Stimulated activated CD8-positive, alpha-beta memory T cell treated with anti-CD3 and anti-CD28 coated beads, Interleukin-4, amount 100 ng/mL, for 24 hours (primary cell): ENCODE results near the gene TBRG1.
"Not testable (repeated sequence)": the region's sequence is repeated elsewhere in the genome, so short reads cannot be mapped to it uniquely, and the experiment has no call there.

Experiments used
- DNase-seq: peaks from one replicate; pipeline ENCODE4 v3.0.0-alpha.2; 2020; ENCODE audit warnings: low read depth

TBRG1 gene, protein sequence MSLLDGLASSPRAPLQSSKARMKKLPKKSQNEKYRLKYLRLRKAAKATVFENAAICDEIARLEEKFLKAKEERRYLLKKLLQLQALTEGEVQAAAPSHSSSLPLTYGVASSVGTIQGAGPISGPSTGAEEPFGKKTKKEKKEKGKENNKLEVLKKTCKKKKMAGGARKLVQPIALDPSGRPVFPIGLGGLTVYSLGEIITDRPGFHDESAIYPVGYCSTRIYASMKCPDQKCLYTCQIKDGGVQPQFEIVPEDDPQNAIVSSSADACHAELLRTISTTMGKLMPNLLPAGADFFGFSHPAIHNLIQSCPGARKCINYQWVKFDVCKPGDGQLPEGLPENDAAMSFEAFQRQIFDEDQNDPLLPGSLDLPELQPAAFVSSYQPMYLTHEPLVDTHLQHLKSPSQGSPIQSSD

GRCh38 chr11:124622531-124623451, at the start of gene TBRG1:
Gene TBRG1, plus strand, starts transcription at chr11:124622864. Its CDS starts 220 bp downstream, at chr11:124623084.
- peak; percentile 76 for DNase-seq

DNA sequence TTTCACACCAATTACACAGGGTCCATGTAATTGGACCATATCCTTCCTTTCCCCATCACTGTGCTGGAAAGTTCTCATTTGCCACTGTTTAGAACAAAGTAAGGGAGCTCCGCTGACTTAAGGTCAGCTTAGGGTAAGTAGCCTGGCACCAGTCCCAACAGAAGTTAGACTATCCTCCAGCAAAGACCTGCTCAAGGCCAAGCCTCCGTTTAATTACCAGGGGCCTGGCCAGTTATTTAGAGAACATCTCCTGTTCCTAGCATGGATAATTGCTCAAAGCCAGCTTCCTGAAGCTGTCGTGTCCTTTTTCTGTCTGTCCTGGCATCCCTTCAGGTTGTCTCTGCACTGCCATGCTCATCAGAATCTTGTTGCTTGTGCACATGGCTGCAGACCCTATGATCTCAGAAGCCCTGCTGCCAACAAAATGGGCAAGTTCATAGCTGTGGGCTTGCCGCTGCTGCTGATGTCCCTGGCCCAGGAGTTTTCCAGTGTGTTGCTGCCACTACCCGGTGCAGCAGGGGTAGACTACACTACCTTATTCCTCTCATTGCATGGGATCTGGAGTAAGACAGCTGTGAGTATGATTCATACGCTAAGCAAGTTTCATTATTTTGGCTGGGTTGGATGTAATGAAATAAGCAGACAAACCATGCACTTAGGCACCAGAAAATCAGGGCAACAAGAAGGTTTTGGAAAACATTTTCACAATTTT, 44.8 kb upstream of the TBRG1 start:
- no peak for DNase-seq

GRCh38 chr11:124578761-124579160, 43.9 kb upstream of the TBRG1 start:
- no peak for DNase-seq

DNA sequence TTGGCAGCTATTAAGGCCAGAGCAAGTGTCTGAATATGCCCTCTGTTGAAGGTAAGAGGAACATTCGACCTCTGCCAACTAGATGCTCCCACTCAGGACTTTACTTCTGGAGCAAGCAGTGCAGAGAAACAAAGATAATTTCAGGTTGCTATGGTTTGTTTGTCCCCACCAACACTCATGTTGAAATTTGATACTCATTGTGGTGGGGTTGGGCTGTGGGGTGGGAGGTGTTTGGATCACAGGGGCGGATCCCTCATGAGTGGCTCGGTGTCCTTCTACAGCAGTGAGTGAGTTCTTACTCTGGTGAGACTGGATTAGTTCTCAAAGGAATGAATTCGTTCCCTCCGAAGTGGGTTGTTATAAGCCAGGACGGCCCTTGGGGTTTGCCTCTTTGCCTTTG, 40.8 kb upstream of the TBRG1 start:
- DNase-seq: no peak

GRCh38 chr11:124582565-124582964, 40.1 kb upstream of the TBRG1 start:
- no peak for DNase-seq

- no peak for DNase-seq
Observed at GRCh38 chr11:124583781-124584180, 38.9 kb upstream of the TBRG1 start.

- DNase-seq: no peak
Observed at GRCh38 chr11:124584681-124585372, 37.8 kb upstream of the TBRG1 start.

GRCh38 chr11:124586238-124586860, 36.3 kb upstream of the TBRG1 start:
- DNase-seq: peak; percentile 24

DNA sequence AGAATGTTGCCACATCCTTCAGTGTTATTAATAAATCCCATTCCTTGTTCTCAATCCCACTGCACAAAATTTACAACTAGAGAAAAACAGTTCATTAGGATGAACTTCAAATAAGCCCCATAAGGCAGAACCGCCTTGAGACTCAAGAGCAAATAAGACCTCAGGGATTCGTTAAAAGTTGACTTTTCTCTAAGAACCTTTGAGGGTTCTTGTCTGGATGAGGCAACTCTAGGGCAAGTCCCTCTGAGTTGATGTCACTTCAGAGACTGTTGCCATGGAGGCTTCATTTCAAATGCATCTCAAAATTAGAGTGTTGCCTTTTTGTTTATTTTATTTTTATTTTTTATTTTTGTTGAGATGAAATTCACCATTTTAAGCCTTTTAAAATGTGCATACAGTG, 31.2 kb upstream of the TBRG1 start:
- no peak for DNase-seq

- no peak for DNase-seq
Observed at GRCh38 chr11:124592627-124593026, 30.0 kb upstream of the TBRG1 start.

- DNase-seq: no peak
Observed at GRCh38 chr11:124595302-124595701, 27.4 kb upstream of the TBRG1 start.

DNA sequence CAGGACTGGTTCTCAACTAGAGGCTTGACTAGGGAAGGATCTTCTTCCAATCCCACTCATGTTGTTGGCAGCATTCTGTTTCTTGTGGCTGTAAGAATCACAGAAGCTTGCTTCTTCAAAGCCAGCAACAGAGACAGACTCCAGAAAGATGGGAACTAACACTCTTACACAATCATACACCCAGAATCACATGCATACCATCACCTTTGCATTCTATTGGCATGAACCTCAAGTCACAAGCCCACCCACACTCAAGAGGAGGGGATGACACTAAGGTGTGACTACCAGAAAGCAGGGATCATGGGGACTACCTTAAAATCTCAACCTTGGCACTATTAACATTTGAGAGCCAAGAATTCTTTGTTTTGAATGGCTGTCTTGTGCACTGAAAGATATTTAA, 25.0 kb upstream of the TBRG1 start:
- DNase-seq: no peak

DNA sequence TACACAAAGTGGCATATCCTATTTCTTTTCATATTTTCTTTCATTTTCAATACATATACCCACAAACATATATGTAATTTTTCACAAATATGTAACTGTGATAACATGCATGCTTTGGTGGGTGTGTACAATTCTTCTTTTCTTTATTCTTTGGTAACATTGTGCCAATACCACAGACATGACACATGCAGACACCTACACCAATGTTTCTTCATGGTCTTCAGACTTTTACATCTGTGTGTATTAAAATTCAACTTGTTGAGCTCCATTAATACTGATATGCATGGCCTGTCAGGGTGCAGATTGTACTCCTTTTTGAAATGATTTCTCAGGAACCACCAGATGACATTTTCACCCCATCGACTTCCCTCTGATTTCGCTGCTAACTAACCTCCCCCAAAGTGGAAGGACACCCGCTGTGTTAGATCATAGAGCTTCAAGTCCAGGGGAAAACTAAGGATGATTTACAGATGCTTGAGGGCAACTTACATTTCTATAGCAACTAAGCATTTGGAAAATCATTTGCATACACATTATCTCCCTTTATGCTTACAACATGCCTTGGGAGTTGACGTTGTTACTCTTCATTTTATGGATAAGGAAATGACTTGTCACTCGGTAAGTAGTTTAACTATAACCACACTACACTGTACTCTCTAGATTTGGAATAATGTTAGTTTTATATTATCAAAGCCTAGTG, 21.9 kb upstream of the TBRG1 start:
- DNase-seq: no peak

- no peak for DNase-seq
Observed at GRCh38 chr11:124602193-124602592, 20.5 kb upstream of the TBRG1 start.

- DNase-seq: not testable (repeated sequence)
Observed at GRCh38 chr11:124602723-124603122, 19.9 kb upstream of the TBRG1 start.

DNA sequence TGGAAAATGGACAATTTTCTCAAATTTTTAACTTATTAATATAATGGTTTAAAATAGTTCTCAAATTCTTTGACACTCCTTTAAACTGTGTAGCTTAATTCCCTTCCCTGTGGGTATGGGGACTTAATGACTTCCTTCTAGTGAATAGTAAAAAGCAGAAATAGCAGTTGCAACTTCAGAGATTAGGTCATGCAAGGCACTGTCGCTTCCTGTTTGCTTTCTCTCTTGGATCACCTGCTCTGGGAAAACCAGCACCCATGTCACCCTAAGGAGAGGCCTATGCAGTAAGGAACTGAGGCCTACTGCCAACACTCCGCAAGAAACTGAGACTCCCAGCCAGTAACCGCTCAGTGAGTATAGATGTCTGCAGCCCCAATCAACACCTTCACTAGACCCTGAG, 16.9 kb upstream of the TBRG1 start:
- no peak for DNase-seq

GRCh38 chr11:124608147-124608546, 14.5 kb upstream of the TBRG1 start:
- DNase-seq: no peak

GRCh38 chr11:124610295-124610694, 12.4 kb upstream of the TBRG1 start:
- DNase-seq: no peak

DNA sequence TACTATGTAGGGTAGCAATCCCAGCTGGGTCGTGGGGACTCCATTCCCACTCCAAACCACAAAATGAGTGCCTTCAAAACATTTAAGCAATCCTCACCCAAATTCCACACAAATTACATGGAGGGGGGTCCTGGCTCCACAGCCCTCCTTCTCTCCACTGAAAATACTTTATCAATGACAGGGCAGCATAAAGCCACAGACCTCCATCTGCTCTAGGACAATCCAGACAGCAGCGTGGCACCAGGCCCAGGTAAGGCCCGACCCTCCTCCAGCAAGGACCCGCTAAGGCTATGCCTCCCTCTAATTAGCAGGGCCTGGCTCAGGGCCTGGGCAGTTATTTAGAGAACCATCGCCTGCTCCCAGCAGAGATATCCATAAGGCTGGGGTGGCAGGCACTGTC, 11.6 kb upstream of the TBRG1 start, which contains the start of gene PANX3:
PANX3 (plus strand) TSS at position 365 of the 400 bp plus-strand sequence. CDS start 129 bp downstream, outside the sequence.
- no peak for DNase-seq

DNA sequence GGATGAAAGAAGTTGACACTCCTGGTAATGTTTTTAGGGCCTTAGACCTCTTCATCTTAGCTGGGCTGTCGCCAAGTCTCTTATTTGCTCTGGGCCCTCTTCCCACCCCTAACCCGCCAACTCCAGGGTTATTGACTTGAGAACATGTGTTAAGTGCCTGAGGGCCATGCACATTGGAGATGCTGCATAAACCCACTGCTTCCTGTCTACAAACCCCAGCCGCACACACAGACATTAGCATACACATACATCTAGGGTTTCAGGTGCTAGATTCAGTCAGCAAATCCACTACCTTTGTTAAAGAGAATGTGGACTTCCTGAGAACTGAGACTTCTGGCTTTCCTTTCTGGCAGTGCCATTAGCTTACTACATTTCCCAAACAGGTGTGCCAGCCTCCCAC, 10.6 kb upstream of the TBRG1 start:
- DNase-seq: no peak
